SK-N-MC (cell line): ENCODE data around the gene CFLAR.

Source experiments
- DNase-seq: peaks from one replicate; pipeline ENCODE4 v3.0.0-alpha.2; 2011; ENCODE audit warnings: low read depth, low spot score
- H3K27ac ChIP-seq: fragments of 200-600 bp; sonication (generic); 2 replicates; pipeline ENCODE4 v1.5.1; 2016; ENCODE audit warnings: mixed run types
- H3K36me3 ChIP-seq: fragments of 200-600 bp; sonication (generic); 2 replicates; pipeline ENCODE4 v1.6.1; 2017; ENCODE audit warnings: antibody characterized with exemption, low read length, mixed read lengths; ENCODE audit not compliant: insufficient read depth
- H3K4me3 ChIP-seq: fragments of 200-600 bp; sonication (generic); 2 replicates; pipeline ENCODE4 v1.5.1; 2016
- H3K9ac ChIP-seq: fragments of 200-600 bp; sonication (generic); 2 replicates; pipeline ENCODE4 v1.8.0; 2017; ENCODE audit warnings: mixed run types, mixed read lengths; ENCODE audit not compliant: insufficient read length
- H3K9me3 ChIP-seq: fragments of 200-600 bp; sonication (generic); 2 replicates; pipeline ENCODE4 v1.6.1; 2017; ENCODE audit warnings: low read depth, mild to moderate bottlenecking, antibody characterized with exemption, low read length, moderate library complexity, mixed read lengths
- EZH2 ChIP-seq: fragments of 200-600 bp; sonication (generic); IDR thresholded peaks from one replicate; pipeline ENCODE4 v1.6.1; 2017; ENCODE audit warnings: antibody characterized with exemption
- FOXP2 ChIP-seq: optimal IDR thresholded peaks from 2 replicates; pipeline ENCODE3; 2011; ENCODE audit warnings: mild to moderate bottlenecking, moderate library complexity; ENCODE audit not compliant: insufficient read depth; ENCODE audit errors: extremely low read length, control extremely low read depth
- POLR2AphosphoS5 ChIP-seq: IDR thresholded peaks from 2 replicates; pipeline ENCODE4 v1.6.1; 2012; ENCODE audit warnings: mild to moderate bottlenecking, low read depth, low read length, borderline replicate concordance

CFLAR gene

DNA sequence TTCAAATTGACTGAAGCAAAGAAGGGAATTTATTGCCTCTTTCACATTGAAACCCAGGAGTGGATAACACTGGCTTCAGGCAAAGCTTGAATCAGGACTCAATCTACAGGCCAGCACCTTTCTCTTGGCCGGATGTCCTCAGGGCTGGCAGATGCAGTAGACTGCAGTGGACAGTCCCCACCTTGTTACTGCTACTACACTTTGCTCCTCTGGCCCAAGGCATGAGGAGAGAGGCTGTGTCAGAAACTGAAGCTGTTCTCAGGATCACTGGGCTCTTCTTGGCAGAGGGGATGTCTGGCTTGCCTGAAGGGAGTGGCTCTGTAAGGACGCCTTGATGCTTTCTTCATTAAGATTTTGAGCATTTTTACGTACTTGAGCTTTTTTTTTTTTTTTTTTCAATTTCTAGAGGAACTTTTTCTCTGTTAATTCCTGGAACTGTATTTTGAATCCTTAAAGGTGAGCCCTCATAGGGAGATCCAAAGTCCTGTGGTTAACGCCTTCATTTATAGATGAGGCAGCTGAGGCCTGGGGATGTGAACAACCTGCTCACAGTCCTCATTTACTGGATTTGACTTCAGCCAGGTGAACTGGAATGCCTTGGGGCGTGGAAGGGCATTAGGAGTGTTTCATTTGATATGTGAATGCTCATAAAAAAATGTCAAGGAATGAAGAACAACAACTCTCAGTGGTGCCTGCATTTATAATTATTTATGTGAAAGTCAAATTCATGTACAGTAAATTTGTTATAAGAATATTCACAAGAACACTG is 103.5 kb downstream of the CFLAR start:
- no peak overlapping the region for H3K27ac ChIP-seq
- TF ChIP-seq POLR2AphosphoS5 (no peak), FOXP2 (no peak), EZH2 (no peak)
- no peaks in the 10 kb centered on the region for H3K9me3 ChIP-seq
- H3K9ac ChIP-seq: no peak overlapping the region
- H3K4me3 ChIP-seq: no peak overlapping the region
- no peak for DNase-seq
- no peaks in the 10 kb centered on the region for H3K36me3 ChIP-seq

DNA sequence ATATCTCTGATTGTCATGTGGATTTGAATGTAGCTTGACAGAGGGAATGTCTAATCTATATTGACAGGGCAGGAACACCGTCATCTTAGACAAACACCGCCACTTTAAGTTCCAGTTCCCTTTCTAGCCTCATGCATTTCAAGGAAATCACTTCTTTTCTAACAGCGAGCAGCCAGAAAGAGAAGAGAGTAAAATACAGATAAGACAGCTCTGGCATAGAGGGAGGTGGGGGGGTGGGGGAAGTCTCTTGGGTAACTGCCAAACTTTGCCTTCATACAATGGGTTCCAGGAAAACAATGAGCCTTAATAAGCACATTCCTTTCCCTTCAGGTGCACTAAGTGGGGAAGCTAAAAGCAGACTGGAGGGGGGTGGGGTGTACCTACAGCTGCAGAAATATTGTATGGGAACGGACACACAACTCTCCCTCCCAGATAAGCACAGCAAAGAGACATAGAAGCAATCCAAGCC is 104.2 kb downstream of the CFLAR start:
- TF ChIP-seq FOXP2 (no peak), POLR2AphosphoS5 (no peak), EZH2 (no peak)
- Histone ChIP-seq H3K9ac (no peak overlapping the region), H3K9me3 (no peaks in the 10 kb centered on the region), H3K27ac (no peak overlapping the region), H3K36me3 (no peaks in the 10 kb centered on the region), H3K4me3 (no peak overlapping the region)
- DNase-seq: no peak

- no peak for TF ChIP-seq FOXP2
- Histone ChIP-seq H3K9ac (no peak overlapping the region), H3K36me3 (no peaks in the 10 kb centered on the region), H3K9me3 (no peaks in the 10 kb centered on the region), H3K27ac (no peak overlapping the region), H3K4me3 (no peak overlapping the region)
- no peak for DNase-seq
These were observed 107.4 kb downstream of the CFLAR start for GRCh38 chr2:201223089-201224073.
